Activated T-helper 1 cell treated with anti-CD3 and anti-CD28 coated beads, Interleukin-2, amount 50 U/mL, for 16 hours (primary cell): Measurements from ENCODE around the gene SMIM20.

Source experiments
- DNase-seq, 2 donors: peaks; one replicate each; pipeline ENCODE4 v3.0.0-alpha.2; 2020; ENCODE audit warnings: low read depth in 1 of 2, low spot score in 1 of 2

SMIM20 gene

DNA sequence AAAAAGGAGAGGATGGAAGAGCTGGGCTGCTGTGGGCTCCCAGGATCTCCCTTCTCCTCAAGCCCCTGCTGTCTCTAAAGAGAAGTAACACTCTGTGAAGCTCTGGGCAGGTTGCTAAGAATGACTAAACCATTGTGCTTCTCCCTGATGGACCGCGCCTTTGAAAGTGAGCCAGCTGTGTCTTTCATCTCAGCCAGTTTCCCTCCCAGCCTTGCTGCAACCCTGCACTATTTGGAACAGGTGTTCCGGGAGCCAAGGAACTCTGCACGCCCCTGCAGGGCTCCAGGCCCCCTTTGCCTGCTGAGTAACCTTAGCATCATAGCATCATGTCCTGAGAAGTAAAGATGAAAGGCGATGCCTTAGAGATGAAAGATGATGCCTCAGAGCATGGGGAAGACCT lies 39.7 kb downstream of the SMIM20 start:
- no peak for DNase-seq

DNA sequence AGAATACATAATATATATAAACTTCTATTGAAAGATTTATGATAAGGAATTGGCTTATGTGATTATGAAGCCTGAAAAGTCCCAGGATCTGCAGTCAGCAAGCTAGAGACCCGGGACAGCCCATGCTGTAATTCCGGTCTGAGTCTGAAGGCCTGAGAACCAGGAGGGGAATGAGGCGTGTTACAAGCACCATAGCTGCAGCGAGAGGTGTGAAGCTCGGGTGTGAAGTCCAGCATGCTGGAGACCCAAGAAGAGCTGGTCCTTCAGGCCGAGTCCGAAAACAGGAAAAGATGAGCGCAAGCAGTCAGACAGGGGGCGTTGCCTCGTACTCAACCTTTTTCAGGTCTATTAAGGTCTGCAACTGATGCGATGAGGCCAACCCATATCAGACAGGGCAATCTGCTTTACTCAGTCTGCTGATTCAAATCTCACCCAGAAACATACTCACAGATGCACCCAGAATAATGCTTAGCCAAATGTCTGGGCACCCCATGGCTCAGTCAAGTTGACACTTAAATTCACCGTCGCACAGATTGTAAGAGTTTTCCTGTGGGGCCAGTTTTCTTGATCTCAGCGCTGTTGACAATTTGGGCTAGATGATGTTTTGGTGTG lies 40.4 kb downstream of the SMIM20 start:
- no peak for DNase-seq

DNA sequence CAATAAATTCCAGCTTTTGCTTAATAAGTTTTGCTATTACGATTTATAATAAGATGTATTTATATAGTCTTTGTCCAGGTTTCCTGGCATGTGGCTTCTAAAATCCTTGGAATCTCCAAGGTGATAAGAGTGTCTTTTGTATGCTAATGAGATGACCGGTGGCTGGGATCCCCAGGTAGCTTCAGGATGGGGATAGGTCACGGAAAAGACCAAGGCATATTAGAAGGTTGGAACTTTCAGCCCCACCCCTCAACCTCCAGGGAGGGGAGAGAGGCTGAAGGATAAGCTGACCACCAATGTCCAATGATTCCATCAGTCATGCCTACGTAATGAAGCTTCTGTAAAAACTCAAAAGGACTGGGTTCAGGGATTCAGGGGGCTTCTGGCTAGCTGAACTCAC lies 41.7 kb downstream of the SMIM20 start:
- DNase-seq, result no peak

DNA sequence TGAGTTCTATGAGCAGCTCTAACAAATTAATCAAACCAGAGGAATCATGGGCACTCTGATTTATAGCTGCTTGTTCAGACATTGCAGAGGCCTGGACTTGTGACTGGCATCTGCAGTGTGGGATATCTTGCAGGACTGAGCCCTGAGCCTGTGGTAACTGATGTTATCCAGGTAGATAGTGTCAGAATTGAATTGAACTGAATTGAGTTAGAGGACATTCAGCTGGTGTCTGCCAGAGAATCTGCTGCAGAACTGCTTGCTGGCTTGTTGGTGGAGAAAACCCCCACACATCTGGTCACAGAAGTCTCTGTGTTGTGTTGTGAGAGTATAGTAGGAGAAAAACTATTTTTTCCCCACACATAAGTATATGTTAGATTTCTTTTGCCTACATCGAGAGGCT lies 42.2 kb downstream of the SMIM20 start:
- DNase-seq, result no peak

DNA sequence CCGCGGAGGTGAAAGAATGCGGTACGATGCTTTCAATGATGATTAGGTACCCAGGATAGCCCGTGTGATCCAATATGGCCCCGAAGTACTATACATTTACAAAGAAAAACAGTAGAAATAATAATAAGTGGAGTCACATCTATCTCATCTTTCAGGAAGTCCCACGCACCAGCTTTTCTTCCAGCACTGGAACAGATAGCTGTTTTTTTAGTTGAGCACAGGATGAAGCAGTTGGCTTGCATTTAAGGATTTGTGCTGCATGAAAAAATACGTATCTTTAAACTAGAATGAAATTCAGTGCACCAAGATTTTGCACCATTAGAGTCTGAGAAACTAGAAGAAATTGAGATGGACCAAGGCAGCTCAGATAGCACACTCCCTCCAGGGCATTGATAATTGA lies 44.1 kb downstream of the SMIM20 start:
- no peak for DNase-seq

DNA sequence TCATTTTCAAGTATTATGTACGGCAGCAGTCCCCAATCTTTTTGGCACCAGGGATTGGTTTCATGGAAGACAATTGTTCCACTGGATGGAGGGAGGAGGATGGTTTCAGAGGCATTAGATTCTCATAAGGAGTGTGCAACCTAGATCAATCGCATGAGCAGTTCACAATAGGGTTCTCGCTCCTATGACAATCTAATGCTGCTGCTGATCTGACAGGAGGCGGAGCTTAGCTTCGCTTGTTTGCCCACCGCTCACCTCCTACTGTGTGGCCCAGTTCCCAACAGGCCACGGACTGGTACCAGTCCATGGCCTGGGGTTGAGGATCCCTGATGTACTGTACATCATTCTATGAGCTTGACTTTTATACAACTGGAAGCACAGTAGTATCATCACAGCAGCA lies 48.4 kb downstream of the SMIM20 start:
- DNase-seq, result no peak

DNA sequence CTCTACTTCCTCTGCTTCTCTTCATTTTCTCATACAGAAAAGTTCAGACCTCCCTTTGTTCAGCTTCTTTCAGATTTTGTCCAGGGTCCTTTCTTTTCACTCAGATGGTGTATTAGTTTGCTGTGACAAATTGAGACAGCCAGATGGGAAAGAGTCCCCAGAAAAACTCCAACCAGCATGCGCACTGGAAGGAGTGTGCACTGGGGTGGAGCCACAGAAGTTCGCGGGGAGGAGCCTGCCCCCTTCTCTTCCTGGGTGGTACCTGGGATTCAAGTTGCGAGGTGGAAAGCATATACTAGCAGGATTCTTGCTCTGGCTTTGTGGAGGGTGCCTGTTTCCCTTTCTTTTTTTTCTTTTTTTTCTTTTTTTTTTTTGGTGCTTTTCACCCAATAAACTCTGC lies 51.6 kb downstream of the SMIM20 start:
- no peak for DNase-seq

DNA sequence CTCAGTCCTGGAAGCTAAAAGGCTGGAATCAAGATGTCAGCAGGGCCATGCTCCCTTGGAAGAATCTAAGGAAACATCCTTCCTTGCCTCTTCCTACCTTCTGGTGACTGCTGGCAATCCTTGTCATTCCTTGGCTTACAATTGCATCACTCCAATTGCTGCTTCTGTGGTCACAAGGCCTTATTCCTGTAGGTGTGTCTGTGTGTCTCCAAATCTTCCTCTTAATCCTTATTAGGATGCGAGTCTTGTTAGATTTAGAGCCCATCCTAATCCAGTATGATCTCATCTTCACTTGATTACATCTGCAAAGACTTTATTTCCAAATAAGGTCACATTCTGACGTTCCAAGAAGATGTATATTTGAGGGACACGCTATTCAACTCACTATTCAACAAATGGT lies 52.2 kb downstream of the SMIM20 start:
- no peak for DNase-seq

DNA sequence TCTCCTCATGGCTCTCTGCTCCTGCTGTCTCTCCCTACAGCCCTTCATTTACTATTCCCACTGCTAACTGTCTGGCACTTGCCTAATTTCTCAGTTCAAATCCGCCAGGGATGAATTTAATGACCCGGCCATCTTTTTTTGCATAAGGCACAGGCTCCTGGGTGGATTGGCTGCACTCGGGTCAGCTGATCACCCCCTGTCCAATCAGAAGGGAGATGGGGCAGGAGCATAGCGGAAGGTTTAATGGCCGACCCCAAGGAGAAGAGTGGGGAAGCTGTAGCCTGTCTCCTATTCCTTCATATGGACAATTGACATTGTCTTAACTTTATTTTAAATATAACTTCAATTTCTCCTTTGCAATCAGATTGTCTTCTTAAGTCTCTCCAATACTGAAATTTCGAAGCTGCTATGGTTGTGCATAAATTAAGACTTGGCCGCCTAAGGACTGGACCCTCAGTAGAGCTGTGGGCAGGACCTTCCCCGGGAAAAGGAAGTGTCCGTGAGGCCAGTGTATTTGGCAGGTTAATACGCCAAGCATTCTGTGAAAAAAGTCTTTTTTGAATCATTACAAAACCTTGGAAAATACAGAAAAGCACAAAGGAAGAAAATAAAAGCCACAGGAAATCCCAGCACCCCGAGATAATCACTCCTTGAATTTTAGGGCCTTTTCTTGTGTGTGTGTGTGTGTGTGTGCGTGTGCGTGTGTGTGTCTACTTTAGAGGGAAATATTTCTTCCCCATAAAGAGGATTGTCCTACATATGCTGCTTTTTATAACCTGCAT lies 55.5 kb downstream of the SMIM20 start:
- no peak for DNase-seq

DNA sequence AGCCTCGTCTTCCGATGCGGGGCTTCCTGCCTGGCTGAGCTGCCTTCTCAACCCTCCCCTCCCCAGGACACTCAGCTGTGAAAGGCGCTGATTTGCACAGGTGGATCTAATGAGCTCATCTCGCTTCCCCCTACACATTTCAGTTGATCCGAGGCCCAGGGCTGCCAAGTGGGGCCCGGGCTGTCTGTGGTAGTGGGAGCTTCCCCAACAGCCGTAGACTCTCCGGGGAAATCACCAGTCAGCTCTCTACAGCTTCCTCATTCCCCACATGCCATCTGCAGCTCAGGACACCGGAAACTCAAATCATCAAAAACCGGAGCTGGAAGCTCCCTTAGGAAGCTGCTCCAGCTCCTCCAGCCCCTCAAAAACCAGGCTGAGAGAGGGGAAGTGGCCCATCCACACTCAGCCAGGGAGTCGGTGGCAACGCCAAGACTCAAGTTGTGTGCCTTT lies 56.2 kb downstream of the SMIM20 start:
- no peak for DNase-seq

DNA sequence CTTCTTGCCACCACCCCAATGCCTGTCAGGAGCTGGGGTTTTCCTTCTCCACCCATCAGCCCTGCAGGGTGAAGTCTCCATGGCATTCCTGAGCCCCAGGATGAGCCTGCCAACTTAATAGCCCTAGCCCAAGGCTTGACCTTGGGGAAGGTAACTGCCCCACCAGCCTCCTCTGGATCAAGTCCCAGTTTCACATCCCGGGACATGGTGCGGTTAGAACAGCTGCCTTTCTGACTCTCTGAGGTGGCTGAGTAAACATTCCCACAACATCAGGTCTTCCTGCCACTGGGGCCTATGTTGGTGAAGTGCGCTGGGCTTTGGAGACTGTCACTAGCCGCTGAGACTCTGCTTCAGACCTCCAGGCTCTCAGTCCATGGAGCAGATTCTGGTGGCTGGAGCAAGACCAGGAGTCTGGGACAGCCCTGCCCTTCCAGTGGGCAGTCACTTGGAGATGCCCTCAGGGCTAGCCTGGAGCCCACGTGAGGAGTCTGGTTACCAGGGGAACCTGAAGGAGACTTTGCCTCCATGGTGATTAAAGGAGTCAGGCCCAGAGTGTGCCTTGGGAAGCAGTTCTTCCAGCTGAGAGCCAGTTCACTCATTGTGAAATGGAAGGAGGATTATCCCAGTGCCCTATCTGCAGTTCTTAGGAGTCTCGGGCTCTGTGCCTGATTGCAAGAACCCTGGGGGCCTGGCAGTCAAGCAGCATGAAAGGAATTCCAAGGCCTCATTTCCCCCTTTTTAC lies 56.8 kb downstream of the SMIM20 start:
- no peak for DNase-seq

DNA sequence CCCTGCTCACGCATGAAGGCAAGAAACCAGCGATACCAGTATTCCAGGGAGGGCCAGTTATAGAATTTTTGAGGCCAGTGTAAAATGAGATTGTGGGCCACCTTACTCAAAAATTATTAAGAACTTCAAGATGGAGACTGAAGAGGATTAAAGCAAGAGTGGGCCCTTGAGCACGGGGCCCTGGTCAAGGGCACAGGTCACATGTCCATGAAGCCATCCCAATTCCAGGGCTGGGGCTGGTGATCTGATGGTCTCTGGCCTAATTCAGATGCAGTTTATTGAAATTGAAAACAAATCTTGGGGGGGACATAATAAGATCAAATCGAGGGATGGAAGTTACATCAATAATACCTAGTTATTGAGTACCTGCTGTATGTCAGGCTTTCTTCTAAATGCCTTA lies 58.3 kb downstream of the SMIM20 start:
- DNase-seq, result no peak

DNA sequence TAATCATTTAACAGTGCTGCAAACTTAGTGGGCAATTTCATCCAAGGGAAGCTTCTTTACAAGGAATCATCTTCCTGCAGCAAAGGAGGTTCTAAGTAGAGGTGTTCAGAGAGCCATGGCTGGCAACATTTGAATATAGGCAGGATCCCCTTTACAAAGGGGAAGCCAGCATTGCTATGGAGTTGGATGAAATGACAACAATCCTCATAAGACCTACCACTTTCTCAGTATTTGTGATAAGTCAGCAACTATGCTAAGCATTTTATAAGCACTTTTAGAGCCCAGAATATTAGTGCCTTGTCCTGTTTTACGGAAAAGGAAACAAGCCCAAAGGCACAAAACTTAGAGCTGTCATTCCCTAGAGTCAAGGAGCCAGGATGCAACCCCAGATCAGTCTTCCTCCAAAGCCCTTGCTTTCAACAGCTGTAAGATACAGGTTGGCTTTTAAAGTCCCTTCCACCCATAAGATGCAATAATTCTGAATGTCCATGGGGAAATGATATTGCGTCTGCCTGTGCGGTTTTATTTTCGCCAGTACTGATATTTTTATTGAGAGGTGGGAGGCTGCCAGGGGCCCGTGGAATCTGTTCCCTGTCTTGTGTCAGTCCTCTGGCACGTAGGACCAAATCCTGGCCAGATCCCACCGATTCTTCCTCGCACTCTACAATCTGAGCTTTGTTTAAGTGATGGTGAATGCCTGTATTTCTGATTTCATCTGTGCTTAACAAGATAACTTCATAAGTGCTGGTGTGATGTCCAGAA lies 59.1 kb downstream of the SMIM20 start:
- DNase-seq, result no peak

DNA sequence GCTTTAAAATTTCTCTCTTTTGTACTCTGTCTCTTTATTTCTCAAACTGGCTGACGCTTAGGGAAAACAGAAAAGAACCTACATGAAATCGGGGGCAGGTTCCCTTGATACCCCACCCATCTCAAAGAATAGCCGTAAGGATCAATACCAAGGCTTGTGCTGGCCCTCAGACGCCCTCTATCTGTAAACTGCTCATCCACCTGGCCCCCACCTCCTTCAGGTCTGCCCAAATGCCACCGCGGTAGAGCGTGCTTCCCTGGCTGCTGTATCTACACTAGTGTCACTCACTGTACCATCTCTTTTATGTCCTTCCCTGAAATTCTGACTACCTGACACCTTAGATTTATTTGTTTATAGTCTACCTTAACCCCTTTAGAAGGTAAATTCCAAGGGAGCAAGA lies 62.8 kb downstream of the SMIM20 start:
- no peak for DNase-seq

DNA sequence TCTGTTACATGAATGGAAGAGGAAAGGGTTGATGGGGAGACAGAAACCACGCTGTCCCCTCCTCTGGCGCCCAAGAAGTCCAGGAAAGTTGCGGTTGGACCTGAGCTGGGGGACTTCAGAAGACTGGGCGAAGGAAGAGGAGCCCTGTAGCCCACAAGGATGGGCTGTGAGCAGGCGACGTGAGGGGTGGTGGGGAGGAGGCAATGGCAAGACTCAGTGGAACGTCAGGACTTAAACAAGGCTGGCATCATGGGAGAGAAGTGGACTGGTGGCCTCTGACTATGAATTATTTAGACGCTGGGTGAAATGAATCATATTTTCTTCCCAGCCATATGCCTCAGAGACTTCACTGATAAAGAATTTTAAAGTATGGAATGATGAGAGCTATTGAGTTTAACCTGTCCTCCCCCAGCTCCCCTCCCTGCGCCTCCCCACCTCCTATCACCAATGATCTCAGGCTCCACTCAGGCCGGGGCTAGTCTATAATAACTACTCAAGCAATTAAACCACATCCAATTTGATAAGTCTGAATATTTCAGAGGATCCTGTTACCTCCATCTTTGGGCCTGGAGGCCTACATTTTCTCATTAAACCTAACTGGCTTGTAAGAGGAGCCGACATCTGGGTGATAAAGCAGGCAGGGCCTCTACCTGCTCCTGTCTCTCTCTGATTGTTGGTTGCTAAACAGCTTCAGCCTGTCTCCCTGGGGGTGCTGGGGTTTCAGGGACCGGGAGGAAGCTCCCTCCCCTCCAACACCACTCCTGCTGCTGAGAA lies 63.6 kb downstream of the SMIM20 start:
- DNase-seq, result no peak

DNA sequence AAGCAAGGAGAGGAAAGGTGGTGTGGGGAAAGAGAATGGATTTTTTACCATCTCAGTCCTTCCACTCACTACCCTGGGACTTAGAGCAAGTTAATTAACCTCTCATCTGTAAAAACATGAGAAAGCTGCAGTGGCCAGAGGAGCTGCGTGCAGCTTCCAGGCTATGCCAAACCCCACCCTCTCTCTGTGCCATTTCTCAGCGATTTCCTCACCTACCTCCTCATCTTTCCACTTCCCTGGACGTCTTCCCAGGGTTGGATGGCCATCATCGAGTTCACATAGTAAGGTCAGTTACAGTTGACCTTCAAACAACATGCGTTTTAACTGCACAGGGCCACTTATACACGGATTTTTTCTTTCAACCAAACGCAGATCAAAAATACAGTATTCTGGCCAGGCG lies 64.3 kb downstream of the SMIM20 start:
- no peak for DNase-seq
